ENCODE data around the gene SRP54.
"Not testable (repeated sequence)": the region's sequence is repeated elsewhere in the genome, so short reads cannot be mapped to it uniquely, and the experiment has no call there.

Gene SRP54

GRCh38 chr14:34982421-34983147 lies at the start of gene SRP54:
Gene SRP54, plus strand, starts transcription at chr14:34982992. Its CDS starts 13,718 bp downstream, at chr14:34996710.
- DNase-seq (ENCODE audit: low spot score), result peak; percentile 97

GRCh38 chr14:34933301-34933700 lies 49.5 kb upstream of the SRP54 start:
- no peak for DNase-seq (ENCODE audit: low spot score)

GRCh38 chr14:34935488-34935887 lies 47.3 kb upstream of the SRP54 start:
- no peak for DNase-seq (ENCODE audit: low spot score)

- DNase-seq (ENCODE audit: low spot score), result no peak
These were observed 45.4 kb upstream of the SRP54 start for GRCh38 chr14:34937442-34937841.

DNA sequence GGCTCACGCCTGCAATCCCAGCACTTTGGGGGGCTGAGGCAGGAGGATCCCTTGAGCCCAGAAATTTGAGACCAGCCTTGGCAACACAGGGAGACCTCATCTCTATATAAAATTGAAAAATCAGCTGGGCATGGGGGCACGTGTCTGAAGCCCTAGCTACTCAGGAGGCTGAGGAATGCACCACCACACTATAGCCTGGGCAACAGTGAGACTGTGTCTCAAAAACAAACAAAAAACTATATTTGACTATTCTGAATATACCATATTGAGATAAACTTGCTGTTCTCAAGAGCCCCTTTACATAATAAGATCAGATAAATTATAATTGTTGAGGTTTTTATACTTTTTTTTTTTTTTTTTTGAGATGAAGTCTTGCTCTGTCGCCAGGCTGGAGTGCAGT lies 44.9 kb upstream of the SRP54 start:
- DNase-seq (ENCODE audit: low spot score), result no peak

DNA sequence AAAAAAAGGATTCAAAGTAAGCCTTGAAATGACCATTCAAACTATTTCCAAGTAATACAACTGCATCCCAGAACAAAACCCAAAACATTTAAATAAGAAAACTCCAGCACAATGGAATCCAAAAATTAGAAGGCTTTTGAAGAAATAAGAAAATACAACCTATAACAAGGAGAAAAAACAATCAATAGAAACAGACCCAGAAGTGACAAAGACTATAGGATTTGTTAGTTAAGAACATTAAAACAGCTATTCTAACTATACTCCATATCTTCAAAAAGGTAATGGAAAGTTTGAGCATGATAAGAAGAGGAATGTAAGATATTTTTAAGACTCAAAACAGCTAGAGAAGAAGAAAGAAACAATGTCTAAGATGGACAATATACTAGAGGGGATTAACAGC lies 39.3 kb upstream of the SRP54 start:
- DNase-seq (ENCODE audit: low spot score), result no peak

DNA sequence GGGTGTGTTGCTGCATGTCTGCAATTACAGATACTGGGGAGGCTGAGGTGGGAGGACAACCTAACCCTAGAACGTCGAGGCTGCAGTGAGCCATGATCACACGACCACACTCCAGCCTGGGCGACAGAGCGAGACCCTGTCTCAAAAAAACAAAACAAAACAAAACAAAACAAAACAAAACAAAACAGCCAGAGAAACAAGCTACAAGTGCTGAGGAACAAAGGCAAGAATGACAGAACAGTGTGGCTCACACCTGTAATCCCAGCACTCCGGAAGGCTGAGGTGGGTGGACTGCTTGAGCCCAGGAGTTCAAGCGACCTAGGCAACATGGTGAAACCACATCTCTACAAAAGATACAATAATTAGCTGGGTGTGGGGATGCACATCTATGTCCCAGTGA lies 38.0 kb upstream of the SRP54 start:
- DNase-seq (ENCODE audit: low spot score), result no peak

DNA sequence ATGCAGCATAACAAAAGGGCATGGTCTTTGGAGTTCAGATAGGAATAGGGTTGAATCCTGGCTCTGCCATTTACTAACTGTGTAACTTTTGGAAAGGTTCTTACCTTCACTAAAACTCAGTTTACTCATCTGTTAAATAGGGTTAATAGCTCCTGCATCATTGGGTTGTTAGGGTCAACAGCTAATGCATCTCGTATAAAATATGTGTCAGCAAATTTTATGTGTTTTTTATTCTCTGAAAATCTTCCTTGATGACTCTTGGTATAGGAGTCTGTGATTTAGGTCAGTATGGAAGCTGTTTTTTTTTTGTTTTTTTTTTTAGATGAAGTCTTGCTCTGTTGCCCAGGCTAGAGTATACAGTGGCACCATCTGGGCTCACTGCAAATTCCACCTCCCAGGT lies 36.1 kb upstream of the SRP54 start:
- no peak for DNase-seq (ENCODE audit: low spot score)

DNA sequence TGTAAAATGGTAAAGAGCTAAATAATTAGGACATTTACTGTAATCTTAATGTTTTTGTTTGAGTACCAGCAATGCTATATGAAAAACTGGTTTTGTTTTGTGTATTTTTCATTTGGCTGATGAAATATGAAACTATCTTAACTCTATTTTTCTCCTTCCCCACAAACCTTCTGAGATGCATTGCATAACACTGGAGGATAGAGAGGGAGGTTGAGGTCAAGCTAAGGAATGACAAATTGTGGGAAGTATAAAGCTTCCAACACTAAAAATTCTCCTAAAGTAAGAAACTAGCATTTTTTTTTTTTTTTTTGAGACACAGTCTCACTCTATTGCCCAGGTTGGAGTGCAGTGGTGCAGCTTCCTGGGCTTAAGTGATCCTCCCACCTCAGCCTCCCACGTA lies 31.5 kb upstream of the SRP54 start:
- no peak for DNase-seq (ENCODE audit: low spot score)

GRCh38 chr14:34956931-34957330 lies 25.9 kb upstream of the SRP54 start:
- DNase-seq (ENCODE audit: low spot score), result no peak

- no peak for DNase-seq (ENCODE audit: low spot score)
These were observed 25.0 kb upstream of the SRP54 start for GRCh38 chr14:34957771-34958286.

DNA sequence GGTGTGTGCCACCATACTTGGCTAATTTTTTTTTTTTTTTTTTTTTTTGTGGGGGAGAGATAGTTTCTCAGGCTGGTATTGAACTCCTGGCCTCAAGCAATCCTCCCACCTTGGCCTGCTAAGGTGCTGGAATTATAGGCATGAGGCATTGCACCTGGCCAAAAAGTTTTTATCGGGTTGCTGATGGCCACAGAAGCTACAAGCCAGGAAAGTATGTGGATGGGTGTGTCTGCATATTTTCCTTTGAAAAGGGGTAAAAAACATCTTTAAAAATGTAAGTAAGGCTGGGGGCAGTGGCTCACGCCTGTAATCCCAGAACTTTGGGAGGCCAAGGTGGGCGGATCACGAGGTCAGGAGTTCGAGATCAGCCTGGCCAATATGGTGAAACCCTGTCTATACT lies 20.7 kb upstream of the SRP54 start:
- DNase-seq (ENCODE audit: low spot score), result not testable (repeated sequence)

DNA sequence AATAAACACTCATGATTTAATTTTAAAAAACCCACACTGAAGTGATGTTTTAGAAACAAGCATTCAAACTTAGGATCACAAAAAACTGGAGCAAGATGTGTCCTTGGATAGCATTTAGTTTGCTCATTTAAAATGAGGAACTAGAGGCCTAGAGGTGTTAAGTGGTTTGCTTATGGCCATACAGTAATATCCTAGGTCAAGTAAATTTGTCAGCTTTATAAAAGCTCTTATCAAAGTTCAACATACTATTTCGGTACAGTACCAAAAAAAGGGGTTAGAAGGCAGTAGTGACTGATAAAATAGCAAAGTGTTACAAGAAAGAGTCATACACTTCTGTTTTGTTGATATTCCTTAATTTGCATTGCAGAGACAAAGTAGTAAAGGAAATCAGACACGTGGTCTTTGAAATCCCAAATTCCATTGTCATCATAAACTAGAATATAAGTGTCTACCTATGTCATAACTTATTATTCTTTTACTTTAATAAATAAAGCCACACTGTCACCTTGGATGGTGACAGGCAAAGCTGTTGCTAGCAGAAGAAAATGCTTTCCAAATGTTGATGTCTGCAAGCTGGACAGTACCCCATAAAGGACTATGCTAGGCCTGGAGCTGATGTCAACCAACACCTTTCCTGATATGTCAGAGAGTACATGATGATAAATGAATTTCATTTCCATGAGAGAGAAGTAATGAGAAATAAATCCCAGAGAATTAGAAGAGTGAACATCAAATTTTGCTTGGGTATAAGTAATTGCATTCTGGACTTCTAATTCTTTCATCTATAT lies 17.6 kb upstream of the SRP54 start:
- no peak for DNase-seq (ENCODE audit: low spot score)

GRCh38 chr14:34965912-34966311 lies 16.9 kb upstream of the SRP54 start:
- DNase-seq (ENCODE audit: low spot score), result no peak

- no peak for DNase-seq (ENCODE audit: low spot score)
These were observed 16.4 kb upstream of the SRP54 start for GRCh38 chr14:34966413-34966812.

DNA sequence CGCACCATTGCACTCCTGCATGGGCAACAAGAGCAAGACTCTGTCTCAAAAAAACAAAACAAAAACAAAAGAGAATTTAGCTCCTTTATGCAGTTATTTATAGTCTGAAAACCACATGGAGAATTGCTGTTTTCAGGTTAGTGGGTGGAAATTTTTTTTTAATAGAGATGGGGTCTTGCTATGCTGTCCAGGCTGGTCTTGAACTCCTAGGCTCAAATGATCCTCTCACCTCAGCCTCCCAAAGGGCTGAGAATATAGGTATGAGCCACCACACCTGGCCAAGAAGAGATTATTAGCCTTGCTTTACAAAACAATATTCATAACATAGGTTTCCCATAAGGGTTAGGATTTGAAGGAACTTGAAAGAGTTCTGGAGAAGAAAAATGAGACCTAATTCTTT lies 12.1 kb upstream of the SRP54 start:
- no peak for DNase-seq (ENCODE audit: low spot score)

DNA sequence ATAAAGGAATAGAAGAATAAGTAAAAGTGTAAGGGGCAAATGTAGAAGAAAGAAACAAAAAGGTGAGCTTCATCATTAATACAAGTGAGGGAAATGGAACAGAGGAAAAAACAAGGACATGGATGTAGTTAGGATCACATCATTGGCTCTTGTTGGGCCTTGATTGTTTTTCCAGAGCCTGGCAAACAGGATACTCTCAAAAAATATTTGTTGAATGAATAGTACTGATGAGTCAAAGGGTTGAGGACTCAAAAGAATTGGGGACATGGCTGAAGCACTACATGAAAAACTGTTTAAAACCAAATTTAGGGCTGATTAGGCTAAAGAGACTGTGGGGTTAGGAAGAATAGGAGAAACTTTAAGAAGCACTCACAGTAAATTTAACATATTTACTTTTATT lies 11.4 kb upstream of the SRP54 start:
- no peak for DNase-seq (ENCODE audit: low spot score)

- DNase-seq (ENCODE audit: low spot score), result no peak
These were observed 11.0 kb upstream of the SRP54 start for GRCh38 chr14:34971801-34972200.

DNA sequence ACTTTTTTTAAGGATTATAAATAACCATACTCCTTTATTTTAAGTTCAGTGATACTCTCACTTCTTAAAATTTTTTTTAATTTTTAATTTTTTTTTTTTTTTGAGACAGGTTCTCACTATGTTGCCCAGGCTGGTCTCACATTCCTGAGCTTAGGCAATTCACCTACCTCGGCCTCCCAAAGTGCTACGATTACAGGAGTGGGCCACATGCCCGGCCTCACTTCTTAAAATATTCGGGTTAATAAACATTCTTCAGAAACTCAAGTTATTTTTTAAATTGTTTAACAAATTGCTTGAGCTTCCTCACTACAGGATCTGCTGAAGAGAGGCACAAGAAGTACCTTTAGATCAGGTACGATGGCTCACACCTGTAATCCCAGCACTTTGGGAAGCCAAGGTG lies 4.3 kb upstream of the SRP54 start:
- DNase-seq (ENCODE audit: low spot score), result no peak

- no peak for DNase-seq (ENCODE audit: low spot score)
These were observed 2.4 kb upstream of the SRP54 start for GRCh38 chr14:34980337-34980900.

DNA sequence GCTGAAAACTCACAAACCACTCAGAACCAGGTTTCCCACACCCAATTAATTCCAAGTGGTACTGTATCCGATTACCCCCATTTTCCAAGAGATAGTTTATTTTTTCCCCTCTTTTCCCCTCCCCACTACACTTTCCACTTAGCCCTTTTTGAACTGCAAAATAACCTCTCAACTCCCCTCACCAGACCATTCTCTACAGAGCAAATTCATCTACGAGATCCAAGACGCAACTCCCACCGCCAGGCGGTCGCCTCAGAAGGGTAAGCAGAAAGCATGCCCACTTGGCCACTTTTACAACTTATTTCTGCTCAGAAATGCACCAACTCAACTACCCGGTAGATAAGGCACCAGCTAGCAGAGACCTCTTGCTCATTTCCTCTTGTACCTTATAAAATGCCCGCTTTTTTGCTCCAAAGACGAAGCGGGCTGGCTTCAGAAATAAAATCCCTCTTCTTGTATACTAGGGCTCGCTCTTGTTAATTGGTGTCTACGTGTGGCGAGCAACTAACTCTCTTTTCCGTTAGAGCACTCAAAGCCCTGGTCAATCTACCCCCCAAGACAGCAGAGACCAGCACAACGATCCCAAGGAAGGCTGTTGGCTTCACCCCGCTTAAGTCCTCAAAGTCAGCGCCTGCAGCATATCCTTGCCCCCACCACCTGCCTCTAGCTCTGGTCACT lies 910 bp upstream of the SRP54 start:
- peak; percentile 39 for DNase-seq (ENCODE audit: low spot score)

GRCh38 chr14:34983148-34983760 lies 462 bp downstream of the SRP54 start:
- no peak for DNase-seq (ENCODE audit: low spot score)
